Measurements from ENCODE around the gene LRRC39.
"Not testable (repeated sequence)": the region's sequence is repeated elsewhere in the genome, so short reads cannot be mapped to it uniquely, and the experiment has no call there.

The LRRC39 gene

DNA sequence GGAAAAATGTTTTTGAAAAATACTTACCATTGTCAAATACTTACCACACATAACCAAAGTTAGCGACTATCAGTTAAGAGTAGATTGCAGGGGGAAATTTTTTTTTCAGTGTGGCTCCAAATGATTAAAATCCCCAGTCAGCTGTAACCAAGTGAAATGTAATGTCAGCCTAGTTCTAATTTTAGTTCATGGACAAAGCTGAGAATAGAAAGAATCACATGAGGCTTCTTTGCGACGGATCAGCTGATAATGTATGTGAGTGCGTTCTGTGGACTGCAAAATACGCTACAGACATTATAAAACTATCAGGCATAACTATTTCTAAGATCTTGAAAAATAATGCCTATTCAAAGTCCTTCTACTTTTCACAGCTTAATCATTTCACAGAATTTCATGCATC is at the start of gene LRRC39:
Gene LRRC39 (minus strand): TSS at position 166 of the 400 bp plus-strand sequence. CDS start 9,740 bp downstream, outside the sequence.
- DNase-seq (ENCODE audit: low read depth in 2 of 3, low spot score in 2 of 3) = no peak

DNA sequence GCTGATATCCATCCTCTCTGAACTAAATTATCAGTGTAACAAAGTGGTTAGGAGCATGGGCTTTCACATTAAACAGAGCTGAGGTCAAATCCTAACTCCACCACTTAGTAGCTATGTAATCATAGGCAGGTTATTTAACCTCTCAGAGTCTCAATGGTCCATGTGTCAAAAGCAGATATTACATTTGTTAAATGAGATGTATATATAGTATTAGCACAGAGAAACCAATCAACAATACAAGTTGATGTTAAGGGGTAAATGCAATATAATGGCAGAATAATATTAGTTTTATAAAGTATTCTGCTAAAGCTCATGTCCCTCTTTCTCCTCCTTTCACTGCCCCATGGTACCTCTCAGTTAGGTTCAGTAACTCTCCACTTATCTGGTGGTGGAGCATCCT is 44.4 kb upstream of the LRRC39 start:
- DNase-seq (ENCODE audit: low read depth in 2 of 3, low spot score in 2 of 3) = no peak

DNA sequence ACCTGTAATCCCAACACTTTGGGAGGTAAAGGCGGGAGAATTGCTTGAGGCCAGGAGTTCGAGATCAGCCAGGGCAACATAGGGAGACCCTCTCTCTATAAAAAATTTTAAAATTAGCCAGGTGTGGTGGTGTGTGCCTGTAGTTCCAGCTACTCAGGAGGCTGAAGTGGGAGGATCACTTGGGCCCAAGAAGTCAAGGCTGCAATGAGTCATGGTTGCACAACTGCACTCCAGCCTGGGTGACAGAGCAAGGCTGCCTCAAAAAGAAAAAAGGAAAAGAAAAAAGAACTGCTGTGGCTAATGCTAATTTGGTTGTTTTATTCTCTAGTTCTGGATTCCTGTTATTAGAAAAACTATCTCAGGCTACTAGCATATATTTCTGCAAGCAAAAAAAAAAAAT is 41.8 kb upstream of the LRRC39 start:
- no peak for DNase-seq (ENCODE audit: low read depth in 2 of 3, low spot score in 2 of 3)

GRCh38 chr1:100219457-100219856 is 41.4 kb upstream of the LRRC39 start:
- no peak for DNase-seq (ENCODE audit: low read depth in 2 of 3, low spot score in 2 of 3)

DNA sequence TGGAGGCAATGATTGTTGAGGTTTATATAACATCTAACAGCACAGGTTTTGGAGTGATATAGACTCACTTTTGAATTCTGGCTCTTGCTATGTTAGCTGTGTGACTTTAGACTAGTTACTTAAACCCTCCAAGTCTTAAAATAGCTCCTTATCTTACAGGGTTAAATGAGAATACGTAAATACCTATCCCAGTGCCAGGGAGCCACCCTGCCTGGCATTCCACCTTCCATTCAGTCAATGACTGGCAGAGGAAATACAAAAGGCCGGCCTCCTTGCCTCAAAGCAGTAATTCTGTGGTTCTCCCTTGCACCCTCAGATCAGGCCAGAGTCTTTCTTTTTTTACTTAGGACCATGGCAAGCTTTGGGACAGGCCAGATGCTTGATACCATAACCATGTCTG is 39.8 kb upstream of the LRRC39 start:
- DNase-seq (ENCODE audit: low read depth in 2 of 3, low spot score in 2 of 3) = no peak

DNA sequence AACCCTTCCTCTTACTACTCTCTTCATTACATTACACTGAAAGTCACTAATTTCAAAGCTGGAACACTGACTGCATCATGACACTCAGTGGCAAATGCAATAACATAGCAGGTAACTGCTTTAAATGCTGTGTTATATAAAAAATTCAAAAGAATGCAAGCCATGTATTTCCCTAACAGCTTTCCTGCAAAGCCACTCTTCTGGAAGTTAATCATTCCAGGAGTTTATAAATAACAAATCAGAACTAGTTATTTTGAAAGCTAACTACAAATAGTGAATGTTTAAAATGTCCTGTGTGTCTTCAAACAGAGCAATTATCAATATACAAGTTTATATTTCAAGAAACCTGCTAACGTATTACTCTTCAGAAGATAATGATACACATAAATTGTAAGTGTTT is 37.0 kb upstream of the LRRC39 start:
- no peak for DNase-seq (ENCODE audit: low read depth in 2 of 3, low spot score in 2 of 3)

DNA sequence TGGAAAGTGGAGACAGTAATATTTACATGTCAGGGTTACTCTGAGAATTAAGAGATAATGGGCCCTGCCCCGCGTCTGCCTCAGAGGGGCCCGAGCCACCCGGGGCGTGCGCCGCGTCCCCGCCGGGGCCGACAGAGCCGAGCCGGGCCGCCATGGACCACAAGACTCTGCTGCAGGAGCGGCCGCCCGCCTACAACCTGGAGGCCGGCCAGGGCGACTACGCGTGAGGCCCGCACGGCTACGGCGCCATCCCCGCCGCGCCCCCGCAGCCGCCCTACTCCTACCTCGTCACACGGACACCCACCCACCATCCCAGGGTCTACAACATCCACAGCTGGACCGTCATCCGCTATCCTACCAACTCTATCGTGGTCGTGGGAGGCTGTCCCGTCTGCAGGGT is 35.1 kb upstream of the LRRC39 start:
- DNase-seq (ENCODE audit: low read depth in 2 of 3, low spot score in 2 of 3) = no peak

DNA sequence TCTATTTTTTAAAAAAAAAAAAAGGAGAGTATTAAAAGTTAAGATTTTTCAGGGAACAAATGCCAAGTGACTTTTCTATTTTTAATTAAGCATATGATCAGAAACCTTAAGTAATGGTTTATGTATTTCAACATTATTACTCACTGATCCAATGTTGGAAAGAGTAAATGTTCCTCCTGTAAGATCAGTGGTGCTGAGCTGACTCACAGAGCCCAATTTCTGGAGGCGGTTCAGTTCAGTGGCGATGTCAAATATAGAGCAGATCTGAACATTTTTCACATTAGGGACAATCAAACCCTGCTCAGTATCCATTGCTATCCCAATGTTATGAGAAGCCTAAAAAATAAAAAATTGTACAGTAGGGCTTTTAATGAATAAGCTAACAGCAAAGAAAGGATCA is 28.2 kb upstream of the LRRC39 start:
- no peak for DNase-seq (ENCODE audit: low read depth in 2 of 3, low spot score in 2 of 3)

GRCh38 chr1:100205593-100205992 is 27.5 kb upstream of the LRRC39 start:
- not testable (repeated sequence) for DNase-seq (ENCODE audit: low read depth in 2 of 3, low spot score in 2 of 3)

DNA sequence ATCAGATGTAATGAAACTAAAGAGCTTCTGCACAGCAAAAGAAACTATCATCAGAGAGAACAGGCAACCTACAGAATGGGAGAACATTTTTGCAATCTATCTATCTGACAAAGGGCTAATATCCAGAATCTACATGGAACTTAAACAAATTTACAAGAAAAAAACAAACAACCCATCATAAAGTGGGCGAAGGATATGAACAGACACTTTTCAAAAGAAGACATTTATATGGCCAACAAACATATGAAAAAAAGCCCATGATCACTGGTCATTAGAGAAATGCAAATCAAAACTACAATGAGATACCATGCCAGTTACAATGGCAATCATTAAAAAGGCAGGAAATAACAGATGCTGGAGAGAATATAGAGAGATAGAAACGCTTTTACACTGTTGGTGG is 27.0 kb upstream of the LRRC39 start:
- DNase-seq (ENCODE audit: low read depth in 2 of 3, low spot score in 2 of 3) = not testable (repeated sequence)

DNA sequence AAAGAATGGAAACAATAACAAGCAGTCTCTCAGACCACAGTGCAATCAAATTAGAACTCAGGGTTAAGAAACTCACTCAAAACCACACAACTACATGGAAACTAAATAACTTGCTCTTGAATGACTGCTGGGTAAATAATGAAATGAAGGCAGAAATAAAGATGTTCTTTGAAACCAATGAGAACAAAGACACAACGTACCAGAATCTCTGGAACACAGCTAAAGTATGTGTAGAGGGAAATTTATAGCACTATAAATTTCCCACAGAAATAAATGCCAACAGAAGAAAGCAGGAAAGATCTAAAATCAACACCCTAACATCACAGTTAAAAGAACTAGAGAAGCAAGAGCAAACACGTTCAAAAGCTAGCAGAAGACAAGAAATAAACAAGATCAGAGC is 24.6 kb upstream of the LRRC39 start:
- not testable (repeated sequence) for DNase-seq (ENCODE audit: low read depth in 2 of 3, low spot score in 2 of 3)

- DNase-seq (ENCODE audit: low read depth in 2 of 3, low spot score in 2 of 3) = not testable (repeated sequence)
Observed at GRCh38 chr1:100200060-100200459, 22.0 kb upstream of the LRRC39 start.

DNA sequence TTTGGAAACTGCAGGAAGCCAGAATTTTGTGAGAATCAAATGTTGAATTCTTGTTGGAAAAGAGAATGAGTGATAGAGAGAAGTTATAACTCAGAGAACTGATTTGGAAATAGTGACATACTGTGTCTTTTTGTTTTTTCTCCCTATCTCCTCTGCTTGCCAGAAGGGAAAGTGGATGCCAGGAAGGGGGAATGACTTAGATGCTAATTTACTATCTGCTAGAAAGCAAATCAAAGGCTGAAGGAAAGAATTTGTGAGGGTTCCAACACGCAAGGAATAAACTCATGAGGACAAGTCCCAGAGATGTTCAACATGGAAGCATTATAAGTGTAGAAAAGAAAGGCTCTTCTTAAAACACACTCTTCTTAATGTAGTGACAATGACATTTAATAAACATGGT is 20.5 kb upstream of the LRRC39 start:
- no peak for DNase-seq (ENCODE audit: low read depth in 2 of 3, low spot score in 2 of 3)

- no peak for DNase-seq (ENCODE audit: low read depth in 2 of 3, low spot score in 2 of 3)
Observed at GRCh38 chr1:100188617-100189016, 10.6 kb upstream of the LRRC39 start.

DNA sequence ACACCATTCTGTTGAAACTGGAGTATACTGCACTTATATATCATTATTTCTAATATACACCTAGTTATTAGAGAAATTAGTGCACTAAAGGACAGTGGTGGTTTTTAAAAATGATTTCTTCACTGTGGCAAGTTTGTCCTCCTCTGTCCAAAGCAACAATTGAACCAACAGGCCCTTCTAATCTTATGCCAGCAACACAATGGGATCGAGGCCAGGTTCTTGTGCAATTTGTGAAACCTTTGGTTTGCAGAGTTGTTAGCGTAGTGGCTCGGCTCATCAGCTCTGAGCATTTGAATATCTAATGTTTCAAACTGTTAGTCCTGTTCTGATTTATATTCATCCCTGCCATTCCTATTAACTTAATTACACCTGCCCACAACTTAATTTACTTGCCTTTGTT is 9.9 kb upstream of the LRRC39 start:
- DNase-seq (ENCODE audit: low read depth in 2 of 3, low spot score in 2 of 3) = no peak

- no peak for DNase-seq (ENCODE audit: low read depth in 2 of 3, low spot score in 2 of 3)
Observed at GRCh38 chr1:100184536-100184935, 6.5 kb upstream of the LRRC39 start.

GRCh38 chr1:100183370-100183769 is 5.3 kb upstream of the LRRC39 start:
- DNase-seq (ENCODE audit: low read depth in 2 of 3, low spot score in 2 of 3) = no peak

DNA sequence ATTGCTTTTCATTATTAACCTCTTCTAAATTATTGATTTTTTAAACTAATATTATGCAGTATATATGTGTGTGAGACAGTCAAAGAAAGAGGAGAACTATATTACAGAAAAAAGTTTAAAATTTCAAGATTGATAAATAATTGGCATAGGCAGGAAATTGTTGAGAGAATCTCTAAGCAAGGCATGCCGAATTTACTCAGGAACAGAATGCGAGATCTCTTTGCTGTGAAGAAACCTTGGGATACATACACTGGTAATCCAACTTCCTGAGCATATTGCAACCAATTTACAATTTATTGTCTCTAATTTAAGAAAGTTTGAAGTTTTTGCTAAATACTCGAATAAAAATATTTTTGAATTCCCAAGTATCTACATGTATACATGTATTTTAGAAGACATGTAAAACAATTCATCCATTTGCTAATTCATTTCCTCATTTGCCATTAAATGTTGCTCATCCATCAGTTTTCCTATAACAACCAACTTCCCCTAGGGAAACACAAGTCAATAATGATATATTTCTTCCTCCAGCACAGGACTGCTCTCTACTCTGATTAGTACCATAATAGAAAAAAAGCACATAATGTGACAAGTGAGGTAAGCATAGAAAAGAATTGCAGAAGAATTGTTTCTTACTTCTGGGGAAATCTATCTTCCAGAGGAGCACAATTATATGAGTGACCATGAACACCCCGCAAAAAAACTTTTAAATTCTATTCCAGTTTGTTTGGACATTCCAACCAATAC is 588 bp downstream of the LRRC39 start:
- no peak for DNase-seq (ENCODE audit: low read depth in 2 of 3, low spot score in 2 of 3)

DNA sequence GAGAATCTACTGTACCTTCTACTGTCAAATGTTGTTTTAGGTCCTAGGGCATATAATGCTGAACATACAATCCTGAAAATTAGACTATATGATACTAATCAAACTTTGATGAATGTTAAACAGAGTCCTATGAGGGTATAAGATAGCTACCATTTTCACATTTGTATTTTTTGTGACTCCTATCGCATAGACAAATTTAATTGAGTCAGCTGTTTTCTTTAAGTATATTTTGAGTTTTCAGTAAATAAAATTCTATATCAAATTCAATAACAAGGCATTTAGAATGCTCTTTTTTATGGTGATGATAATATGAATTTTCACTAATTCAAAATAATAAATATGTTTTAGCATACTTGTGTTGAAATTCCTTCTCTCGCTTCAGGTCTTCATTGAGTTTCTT is 10.0 kb downstream of the LRRC39 start:
- DNase-seq (ENCODE audit: low read depth in 2 of 3, low spot score in 2 of 3) = no peak

- no peak for DNase-seq (ENCODE audit: low read depth in 2 of 3, low spot score in 2 of 3)
Observed at GRCh38 chr1:100164702-100165101, 13.4 kb downstream of the LRRC39 start.

GRCh38 chr1:100164216-100164615 is 13.8 kb downstream of the LRRC39 start:
- DNase-seq (ENCODE audit: low read depth in 2 of 3, low spot score in 2 of 3) = no peak

GRCh38 chr1:100162881-100163280 is 15.2 kb downstream of the LRRC39 start:
- DNase-seq (ENCODE audit: low read depth in 2 of 3, low spot score in 2 of 3) = no peak

GRCh38 chr1:100152271-100152670 is 25.8 kb downstream of the LRRC39 start:
- DNase-seq (ENCODE audit: low read depth in 2 of 3, low spot score in 2 of 3) = no peak

Data from activated CD8-positive, alpha-beta memory T cell treated with anti-CD3 and anti-CD28 coated beads for 48 hours (primary cell).